Measurements from ENCODE around the gene PPP1R14C. TPM values are rescaled to one million over a fixed set of nuclear protein-coding genes. Genes with fewer than 3 reads are reported as not detected.
A peak's percentile ranks its signal among the peaks of the same experiment; 100 is the strongest.

PPP1R14C gene
- total RNA-seq, 1 donor from 2014 or later: 0.11 TPM

DNA sequence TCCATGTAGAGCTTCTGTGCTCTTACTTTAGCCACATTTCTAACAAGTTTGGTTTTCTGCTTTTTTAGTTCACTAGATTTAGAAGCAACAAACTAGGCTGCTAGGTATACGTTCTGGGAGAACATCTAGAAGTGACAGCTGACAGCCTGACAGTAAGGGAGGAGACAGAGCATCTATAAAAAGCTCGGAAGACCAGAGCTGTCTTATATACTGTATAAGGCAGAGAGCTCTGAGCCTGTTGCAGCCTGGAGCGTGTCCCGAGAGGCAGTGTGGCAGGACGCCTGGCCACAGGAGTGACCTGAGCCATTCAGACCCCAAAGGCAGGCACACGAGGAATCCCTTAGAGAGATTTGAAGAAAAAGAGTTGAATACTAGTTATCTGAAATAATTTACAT is 24.6 kb downstream of the PPP1R14C start:
- DNase-seq (no peak), ATAC-seq (ENCODE audit: low read depth) (no peak)
- ChIA-PET POLR2A (interaction anchor here (0.6 kb wide), 1 partner anchor 895 kb away, joined by 3 read pairs; no protein-coding TSS in a partner anchor), CTCF (interaction anchor here (1.7 kb wide), 1 partner anchor 87 kb away, joined by 6 read pairs; no protein-coding TSS in a partner anchor)
- Mint-ChIP-seq H3K4me3 (no peak overlapping the region), H3K27ac (no peak overlapping the region), H3K4me1 (peaks cover 29% of the 10 kb centered on the region), H3K36me3 (ENCODE audit: low read depth) (no peaks in the 10 kb centered on the region), H3K9me3 (no peaks in the 10 kb centered on the region), H3K27me3 (no peaks in the 10 kb centered on the region)
- TF ChIP-seq, protein P1, sequence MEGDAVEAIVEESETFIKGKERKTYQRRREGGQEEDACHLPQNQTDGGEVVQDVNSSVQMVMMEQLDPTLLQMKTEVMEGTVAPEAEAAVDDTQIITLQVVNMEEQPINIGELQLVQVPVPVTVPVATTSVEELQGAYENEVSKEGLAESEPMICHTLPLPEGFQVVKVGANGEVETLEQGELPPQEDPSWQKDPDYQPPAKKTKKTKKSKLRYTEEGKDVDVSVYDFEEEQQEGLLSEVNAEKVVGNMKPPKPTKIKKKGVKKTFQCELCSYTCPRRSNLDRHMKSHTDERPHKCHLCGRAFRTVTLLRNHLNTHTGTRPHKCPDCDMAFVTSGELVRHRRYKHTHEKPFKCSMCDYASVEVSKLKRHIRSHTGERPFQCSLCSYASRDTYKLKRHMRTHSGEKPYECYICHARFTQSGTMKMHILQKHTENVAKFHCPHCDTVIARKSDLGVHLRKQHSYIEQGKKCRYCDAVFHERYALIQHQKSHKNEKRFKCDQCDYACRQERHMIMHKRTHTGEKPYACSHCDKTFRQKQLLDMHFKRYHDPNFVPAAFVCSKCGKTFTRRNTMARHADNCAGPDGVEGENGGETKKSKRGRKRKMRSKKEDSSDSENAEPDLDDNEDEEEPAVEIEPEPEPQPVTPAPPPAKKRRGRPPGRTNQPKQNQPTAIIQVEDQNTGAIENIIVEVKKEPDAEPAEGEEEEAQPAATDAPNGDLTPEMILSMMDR (IDR thresholded peaks at IDR 0.05): no peak
- intact Hi-C loops (cut with micrococcal nuclease): no loop called here

DNA sequence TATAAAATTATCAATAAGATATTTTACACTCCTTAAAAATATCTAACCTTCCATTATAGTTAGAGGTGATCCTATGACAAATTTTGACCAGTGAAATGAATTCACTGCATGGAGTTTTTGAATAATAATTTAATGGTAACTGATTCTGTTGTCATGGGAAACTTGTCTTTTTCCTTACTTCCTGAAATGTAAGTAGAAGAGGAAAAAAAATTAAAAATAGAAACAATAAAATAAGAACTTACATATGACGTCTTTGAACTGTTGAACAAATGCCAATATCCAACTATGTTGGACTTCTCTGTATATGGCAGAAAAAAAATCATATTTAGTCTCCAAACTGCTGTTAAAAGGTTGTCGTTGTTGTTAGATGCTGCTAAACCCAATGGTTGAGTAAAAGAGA is 26.3 kb downstream of the PPP1R14C start:
- ATAC-seq (ENCODE audit: low read depth): no peak
- ChIA-PET POLR2A (interaction anchor here (0.6 to 1.2 kb wide), 2 partner anchors 9 to 11 kb away, joined by 3 read pairs; no protein-coding TSS in a partner anchor), CTCF (interaction anchor here (1.7 kb wide), 1 partner anchor 88 kb away, joined by 6 read pairs; no protein-coding TSS in a partner anchor)
- H3K4me3 Mint-ChIP-seq: no peak overlapping the region
- intact Hi-C loops (cut with micrococcal nuclease): no loop called here
- peaks cover 29% of the 10 kb centered on the region for H3K4me1 Mint-ChIP-seq
- DNase-seq: no peak
- no peaks in the 10 kb centered on the region for H3K9me3 Mint-ChIP-seq
- peak overlapping the region; percentile 38 for H3K27ac Mint-ChIP-seq
- TF ChIP-seq, protein P1 (IDR thresholded peaks at IDR 0.05): no peak
- no peaks in the 10 kb centered on the region for H3K27me3 Mint-ChIP-seq
- no peaks in the 10 kb centered on the region for H3K36me3 Mint-ChIP-seq (ENCODE audit: low read depth)

DNA sequence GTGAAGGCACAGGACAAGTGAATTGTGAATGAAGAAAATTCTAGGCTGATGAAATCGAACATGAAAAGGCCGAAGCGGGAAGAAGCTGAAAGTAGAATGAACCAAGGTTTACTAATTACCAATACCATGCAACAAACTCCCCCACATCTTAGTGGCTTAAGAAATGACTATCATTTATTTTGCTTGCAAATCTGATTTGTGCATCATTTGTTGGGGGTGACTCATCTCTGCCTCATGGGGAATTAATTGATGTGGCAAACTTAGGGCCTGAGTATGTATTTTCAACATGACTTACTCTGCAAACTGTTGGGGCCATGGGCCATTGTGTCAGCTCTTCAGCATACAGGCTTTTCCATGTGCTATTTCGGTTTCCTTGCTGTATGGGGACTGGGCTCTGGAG is 26.8 kb downstream of the PPP1R14C start:
- CTCF ChIA-PET: no interaction called here
- peak overlapping the region; percentile 38 for H3K27ac Mint-ChIP-seq
- no peaks in the 10 kb centered on the region for H3K9me3 Mint-ChIP-seq
- DNase-seq: no peak
- intact Hi-C loops (cut with micrococcal nuclease): no loop called here
- TF ChIP-seq, protein P1 (IDR thresholded peaks at IDR 0.05): no peak
- H3K4me3 Mint-ChIP-seq: no peak overlapping the region
- no peaks in the 10 kb centered on the region for H3K36me3 Mint-ChIP-seq (ENCODE audit: low read depth)
- peak; percentile 55 for ATAC-seq (ENCODE audit: low read depth)
- POLR2A ChIA-PET: interaction anchor here (0.6 to 1.7 kb wide), 4 partner anchors 9 to 1960 kb away, joined by 3 to 5 read pairs (median 3); no protein-coding TSS in a partner anchor
- H3K27me3 Mint-ChIP-seq: no peaks in the 10 kb centered on the region
- peaks cover 29% of the 10 kb centered on the region for H3K4me1 Mint-ChIP-seq

DNA sequence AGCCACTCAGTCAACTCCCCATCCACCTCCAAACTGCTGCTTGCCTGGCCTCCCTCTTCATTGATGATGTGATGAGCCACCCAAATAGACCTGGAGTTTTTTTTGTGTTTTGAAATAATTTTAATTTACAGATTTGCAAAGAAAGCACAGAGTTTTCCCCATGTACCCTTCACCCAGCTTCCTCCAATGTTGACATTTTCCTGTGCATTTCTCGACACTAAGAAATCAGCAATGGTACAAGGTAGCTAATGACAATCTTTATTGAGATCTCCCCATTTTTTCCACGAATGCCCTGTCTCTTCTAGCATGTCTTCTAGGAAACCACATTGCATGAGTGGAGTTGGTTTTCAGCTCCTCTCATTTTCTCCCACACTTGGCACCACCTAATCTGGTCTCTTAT is 30.1 kb downstream of the PPP1R14C start:
- intact Hi-C loops (cut with micrococcal nuclease): no loop called here
- ChIA-PET POLR2A (no interaction called here), CTCF (no interaction called here)
- Mint-ChIP-seq H3K27ac (no peak overlapping the region), H3K9me3 (no peaks in the 10 kb centered on the region), H3K4me1 (peaks cover 23% of the 10 kb centered on the region), H3K36me3 (ENCODE audit: low read depth) (no peaks in the 10 kb centered on the region), H3K4me3 (no peak overlapping the region), H3K27me3 (no peaks in the 10 kb centered on the region)
- DNase-seq (no peak), ATAC-seq (ENCODE audit: low read depth) (no peak)
- TF ChIP-seq, protein P1 (IDR thresholded peaks at IDR 0.05): no peak

DNA sequence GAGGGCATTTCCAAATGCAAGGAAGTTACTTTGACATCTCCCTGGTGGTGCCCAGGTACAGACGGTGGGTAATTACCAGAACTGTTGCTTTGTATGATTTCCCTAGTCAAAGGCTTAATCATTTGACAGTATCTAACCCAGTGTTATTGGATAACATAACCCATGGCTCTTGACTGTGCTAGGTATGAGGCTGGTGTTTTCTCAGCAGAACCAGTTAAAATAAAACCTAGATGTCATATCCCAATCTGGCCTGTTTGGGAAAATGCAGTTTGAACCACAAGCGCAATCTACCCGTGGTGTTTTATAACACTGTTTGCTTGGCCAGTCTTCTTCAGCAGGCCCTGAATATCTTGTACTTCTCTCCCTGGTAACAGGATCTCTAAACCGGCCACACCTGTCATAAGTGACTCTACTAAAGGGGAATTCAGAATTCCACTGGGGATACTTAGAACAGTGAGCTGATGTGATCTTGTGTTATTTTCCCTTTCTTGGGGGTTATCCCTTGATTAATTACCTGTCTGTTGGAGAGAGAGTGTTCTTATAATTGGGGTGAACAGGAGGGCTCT is 32.8 kb downstream of the PPP1R14C start:
- no peak for DNase-seq
- no peak for ATAC-seq (ENCODE audit: low read depth)
- intact Hi-C loops (cut with micrococcal nuclease): no loop called here
- TF ChIP-seq, protein P1 (IDR thresholded peaks at IDR 0.05): no peak
- Mint-ChIP-seq H3K9me3 (no peaks in the 10 kb centered on the region), H3K4me3 (no peak overlapping the region), H3K4me1 (peaks cover 6% of the 10 kb centered on the region), H3K27ac (no peak overlapping the region), H3K27me3 (no peaks in the 10 kb centered on the region), H3K36me3 (ENCODE audit: low read depth) (no peaks in the 10 kb centered on the region)
- ChIA-PET CTCF (no interaction called here), POLR2A (no interaction called here)

All from activated B cell treated with CpG ODN at 0.5 μM for 24 hours (primary cell).